GM21723 (cell line): ENCODE measurements around the gene DDX17.

ENCODE experiments used
- ATAC-seq: cut with Tn5 transposase; IDR thresholded peaks from one replicate; pipeline ENCODE4 v1.9.1; 2021; ENCODE audit warnings: mild to moderate bottlenecking, moderate library complexity; ENCODE audit not compliant: unreplicated experiment

The DDX17 gene

DNA sequence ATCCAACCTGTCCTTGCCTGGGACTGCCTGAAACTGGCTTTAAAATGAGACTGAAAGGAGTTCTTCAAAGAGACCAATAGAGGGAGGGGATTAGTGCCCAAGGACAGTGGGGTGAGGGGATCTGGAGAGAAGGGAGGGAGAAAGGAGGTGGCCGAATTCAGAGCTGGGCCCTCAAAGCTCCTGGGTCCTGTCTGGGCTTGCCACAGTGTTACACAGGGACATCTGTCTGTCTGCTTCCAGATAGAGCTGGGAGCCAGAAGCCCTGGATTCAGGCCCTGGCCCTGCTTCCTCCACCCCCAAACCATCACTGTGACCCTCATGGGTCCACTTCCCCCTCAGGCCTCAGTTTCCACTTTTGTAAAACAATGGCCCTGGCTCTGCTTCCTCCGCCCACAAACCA is 54.7 kb downstream of the DDX17 start:
- ATAC-seq = no peak

DNA sequence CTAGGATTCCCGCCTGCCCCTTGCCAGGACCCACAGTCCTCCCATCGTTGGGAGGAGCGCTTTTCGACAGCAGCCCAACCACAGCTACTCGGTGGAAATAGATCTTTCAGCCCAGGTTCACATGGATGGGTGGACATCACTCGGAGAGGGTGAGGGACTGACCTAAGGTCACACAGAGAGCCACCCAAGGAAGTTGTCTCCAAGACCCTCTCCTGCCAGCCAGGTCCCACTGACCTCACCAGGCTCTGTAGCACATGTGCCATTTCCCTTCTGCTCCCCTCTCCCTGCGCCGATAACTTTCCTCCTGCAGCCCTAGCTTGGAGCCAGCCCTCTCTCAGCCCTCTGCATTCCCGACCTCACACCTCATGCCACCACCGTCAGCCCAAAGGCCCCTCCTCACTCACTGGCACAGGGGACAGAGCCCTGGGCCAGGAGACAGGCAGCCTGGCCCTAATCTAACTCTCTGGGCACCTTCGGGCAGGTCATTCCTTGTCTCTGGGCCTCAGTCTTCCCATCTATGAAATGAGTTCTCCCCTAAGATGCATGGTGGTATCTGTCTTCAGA is 55.8 kb downstream of the DDX17 start:
- ATAC-seq = no peak

DNA sequence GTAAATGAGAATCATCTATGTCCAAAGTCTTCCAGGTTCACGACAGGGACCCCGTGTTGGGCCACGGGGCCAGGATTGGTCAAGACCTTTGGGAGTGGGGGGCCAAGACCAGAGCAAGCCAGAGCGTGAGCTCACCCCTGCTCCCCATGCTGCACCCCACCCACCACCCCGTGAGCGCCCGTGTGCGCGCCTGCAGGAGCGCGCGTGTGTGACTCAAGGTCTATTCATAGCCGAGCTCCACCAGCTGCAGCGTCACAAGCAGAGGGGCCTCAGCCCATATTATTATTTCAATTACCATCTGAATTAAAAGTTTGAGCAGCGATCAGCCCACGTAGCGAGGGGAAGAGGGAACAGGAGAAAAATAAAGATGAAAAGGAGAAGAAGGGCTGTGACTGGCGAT is 56.3 kb downstream of the DDX17 start:
- ATAC-seq = no peak

DNA sequence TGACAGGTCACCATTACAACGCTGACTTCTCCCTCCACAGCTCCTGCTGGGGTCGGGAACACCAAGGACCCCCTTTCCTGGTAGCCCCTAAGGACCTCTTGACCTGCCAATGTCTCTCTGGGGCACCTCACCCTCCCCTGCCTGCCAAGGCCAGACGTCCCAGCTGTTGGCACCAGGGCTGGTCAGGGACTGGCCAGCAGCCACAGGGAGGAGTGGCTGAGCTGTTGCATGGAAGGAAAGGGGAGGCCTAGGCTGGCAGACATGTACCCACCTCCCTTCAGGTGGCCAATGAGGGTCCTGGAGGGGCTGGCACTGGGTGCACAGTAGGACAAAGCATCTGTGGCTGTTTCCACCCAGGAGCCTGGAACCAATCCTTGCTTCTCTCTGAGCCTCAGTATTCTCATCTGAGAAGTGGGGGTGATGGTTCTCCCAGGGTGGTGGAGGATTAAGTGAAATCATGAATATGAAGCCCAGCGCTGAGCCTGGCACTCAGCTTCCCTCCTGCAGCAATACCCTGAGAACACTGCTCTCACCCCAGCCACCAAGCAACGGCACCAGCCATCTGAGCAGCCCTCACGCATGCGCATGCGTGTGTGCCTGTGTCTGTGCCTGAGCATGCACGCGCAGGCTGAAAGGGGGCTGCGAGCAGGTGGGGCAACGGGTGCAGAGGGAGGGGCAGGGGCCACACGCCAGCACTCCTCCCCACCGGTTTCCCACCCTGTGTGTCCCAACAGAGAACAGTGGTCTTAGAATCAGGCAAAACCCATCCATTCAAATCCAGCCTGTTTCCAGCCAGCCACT is 57.0 kb downstream of the DDX17 start:
- no peak for ATAC-seq

DNA sequence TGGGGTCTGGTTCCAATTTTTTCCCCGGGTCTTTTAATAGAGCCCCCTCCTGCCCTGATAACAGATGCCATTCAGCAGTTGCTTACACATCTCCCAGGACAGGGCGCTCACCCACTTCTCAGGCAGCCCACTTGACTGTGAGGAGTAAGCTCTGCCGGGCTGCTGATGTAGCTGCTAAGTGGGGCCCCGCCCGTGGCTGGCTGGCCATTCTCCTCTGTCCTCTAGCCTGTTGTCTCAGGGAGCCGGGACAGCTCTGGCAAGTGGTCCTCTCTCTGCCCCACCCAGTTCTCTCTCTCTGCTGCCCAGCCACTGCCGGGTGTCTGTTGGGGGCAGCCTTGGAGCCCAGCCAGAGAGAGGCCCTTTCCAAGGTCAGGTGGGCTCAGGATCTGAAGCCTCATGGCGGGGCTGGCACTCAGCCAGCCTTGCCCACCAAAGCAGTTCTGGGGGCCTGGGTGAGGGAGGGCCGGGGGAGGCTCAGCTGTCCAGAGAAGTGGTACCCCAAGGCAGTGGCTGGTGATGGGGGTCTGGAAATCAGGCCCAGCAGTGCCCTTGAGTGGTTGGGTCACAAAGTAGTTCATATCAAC is 60.0 kb downstream of the DDX17 start:
- no peak for ATAC-seq

DNA sequence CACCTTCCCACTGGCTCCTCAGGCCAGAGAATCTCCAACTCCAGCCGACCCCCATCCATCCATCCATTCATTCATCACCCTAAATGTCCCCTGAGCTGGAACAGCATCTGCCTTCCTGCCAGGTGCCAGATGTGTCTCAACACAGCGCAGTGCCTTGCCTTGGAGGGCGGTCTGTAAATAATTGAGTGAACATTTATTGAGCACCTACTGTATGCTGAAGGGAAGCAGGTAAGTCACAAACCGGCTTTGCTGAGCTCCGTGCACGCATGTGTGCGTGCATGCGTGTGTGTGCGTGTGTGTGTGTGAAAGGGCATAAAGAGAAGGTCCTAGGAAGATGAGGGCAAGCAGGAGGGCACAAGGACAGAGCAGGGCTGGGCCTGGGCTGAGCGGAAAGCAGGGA is 61.3 kb downstream of the DDX17 start:
- no peak for ATAC-seq

DNA sequence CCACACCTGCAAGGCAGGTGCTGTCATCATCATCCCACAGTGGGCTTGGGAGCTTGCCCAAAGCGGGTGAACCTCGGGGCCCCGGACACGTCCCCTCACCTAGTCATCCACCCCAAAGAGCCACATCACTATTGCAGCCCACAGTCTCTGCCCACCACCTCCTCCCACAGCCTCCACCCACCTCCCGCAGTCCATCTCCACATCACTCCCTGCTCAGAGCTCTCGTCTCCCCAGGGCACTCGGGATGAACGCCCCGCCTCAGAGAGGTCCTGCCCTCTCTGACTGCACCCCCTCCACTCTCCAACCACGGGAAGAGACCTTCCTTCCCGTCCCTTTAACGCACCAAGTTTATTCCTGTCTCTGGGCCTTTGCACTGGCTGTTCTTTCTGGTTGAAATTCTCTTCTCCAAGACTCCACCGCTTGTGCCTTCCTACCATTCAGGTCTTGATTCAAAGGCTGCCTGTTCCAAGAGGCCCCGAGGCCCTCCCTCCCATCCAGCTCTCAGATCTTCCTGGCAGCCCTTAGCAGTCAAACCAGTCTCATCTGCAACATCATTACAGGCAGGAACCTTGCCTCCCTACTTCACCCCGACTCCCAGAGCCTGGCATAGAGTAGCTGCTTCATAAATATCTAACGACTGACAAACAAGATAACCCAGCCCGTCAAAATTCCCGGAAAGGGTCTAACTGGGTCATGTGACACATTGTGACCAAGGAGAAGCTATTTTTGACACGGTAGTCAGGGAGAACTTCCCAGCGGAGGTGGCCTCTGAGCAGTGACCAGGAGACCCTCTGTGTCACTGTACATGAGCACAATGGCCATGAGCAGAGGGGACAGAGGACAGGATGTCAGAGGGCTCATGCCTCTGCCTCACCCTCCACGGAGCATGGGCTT is 62.2 kb downstream of the DDX17 start:
- no peak for ATAC-seq

DNA sequence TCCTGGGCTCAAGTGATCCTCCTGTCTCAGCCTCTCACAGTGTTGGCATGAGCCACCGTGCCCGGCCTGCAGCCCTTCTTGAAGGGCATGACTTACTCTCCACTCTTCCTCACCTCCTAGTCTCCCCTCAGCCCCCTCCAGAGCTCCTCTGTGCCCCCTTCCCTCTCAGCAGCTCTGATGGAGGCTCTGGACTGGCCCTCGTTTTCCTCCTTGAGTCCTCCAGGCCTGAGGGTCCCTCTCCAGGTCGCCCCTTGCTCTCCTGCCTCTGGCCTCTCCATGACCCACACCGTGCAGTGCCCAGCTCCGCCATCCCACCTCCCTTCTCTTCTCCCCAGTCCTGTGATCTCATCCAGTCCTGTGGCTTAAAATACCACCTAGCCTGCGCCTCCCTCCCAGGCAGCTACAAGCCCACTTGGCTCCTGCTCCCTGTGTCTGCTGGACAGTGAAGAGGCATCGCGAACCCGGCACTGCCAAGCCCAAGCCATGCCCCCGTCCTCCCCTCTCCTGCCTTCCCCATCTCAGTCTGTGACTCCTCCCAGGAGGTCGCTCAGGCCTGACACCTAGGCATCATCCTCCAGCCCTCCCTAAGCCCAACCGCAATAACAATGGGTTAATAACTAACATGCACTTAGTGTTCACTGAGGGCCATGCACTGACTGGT is 63.0 kb downstream of the DDX17 start:
- no peak for ATAC-seq

DNA sequence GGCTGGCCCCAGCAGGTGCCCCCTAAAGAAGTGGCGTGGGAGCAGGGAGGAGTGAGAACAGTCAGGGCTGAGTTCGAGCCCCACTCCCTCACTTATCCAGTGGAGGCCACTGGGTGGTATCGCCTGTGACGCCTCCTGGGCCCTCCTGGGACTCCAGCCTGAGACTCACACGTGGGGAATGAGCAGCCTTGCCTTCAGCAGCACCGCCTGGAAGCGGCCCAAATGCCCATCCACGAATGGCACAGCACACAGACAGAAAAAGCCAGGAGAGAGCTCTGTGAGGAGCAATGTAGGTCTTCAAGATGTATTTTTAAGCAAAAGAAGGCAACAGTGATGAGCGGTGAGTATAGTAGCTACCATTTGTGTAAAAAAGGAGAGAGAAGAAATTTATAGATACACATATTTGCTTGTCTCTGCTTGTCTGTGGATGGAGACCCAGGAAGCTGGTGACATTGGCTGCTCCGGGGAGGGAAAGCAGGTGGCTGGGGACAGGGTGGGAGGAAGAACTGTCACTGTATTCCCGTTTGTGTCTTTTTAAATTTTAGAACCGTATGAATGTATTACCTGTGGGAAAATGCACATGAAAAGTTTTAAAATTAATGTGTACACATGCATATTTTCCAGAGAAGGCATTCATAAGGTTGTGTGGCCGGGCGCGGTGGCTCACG is 64.4 kb downstream of the DDX17 start:
- no peak for ATAC-seq

DNA sequence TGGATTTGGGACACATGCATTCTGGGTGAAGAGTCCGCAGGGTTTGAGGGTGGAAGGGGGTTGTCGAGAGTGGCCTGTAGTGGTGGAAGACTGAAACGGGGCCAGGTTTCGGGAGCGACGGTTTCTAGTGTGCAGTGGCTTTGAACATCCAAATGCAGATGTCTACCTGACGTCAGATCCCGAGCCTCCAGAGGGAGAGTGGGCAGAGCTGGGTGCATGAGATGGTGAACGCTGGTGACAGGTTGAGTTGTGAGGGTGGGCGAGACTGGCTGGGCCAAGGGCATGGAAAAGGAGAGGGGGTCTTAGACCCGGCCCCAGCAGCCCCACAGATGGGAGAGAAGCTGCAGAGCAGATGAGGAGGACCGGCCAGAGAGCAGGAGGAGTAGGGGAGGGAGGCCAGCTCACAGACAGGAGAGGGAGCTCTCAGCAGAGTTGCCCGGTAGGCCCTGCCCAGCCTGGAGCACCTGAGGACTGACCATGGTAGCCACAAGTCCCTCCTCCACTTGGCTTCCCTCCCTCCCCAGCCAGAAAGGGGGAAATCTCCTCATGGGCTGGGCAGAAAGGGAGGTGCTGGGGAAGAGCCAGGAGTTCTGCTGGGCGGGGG is 65.3 kb downstream of the DDX17 start:
- ATAC-seq = no peak

DNA sequence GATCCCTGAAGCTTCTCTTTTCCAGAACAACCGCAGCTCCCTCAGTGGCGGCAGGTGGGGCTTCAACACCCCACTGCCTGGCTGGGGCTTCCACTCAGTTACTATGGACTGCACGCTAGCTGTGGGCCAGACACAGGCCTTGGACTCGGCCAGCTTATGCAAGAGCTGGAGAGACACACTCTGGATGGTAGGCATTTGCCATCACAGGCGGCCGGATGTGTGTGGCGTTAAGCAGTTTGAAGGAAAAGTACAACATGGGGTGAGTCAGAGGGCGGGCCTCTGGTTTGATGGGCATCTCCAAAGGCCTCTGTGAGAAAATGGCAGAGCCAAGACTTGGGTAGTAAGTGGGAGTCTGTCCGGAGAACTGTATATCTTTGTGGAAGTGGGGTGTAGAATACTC is 68.7 kb downstream of the DDX17 start:
- ATAC-seq = no peak

DNA sequence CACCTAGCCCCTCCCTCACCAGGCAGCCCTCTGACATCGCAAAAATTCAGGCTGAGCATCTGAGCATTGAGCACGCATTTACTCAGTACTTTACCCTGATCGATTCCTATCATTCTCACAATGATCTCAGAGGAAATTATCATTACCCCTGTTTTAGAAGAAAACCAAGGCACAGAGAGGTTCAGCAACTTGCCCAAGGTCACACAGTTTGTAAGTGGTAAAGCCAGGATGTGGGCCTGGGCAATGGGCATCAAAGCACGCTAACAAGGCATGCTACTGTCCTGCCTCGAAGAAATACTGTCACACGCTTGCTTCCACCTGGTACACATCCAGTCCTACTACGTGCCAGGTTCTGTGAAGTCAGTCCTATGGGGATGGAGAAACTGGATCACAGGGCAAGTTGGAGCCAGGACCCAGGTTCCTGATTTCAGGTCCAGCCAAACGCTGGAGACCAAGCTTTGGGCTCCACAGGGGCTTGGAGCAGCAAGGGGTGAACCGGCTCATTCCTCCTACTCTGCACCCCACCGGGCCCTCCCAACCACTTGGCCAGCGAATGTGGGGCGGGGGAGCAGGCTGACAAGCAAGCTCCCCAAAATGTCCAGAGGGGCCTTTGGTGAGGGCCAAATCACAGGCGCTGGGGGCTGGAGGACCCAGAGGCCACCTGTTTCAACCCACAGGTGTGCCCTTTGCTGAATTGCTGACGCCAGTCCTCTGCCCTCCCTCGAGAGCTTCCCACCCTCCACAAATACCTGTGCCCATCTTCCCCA is 69.3 kb downstream of the DDX17 start:
- no peak for ATAC-seq

DNA sequence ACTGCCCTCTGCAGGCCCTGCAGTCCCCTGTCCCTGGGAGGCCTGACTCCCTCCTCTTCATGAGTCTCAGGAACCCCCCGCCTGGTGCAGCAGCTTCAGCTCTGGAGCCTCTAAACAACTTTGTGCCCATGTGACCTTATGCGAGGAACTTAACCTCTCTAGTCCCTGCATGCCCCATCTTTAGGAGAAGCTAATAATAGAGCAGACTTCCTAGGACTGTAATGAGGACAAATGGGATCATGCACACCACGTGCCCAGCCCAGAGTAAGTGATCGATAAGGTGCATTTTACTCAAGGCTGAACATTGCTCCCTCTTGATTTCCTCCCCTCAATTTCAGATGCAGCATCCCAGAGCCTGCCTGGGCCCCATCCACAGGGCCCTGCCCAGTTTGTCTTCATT is 70.1 kb downstream of the DDX17 start:
- ATAC-seq = no peak

DNA sequence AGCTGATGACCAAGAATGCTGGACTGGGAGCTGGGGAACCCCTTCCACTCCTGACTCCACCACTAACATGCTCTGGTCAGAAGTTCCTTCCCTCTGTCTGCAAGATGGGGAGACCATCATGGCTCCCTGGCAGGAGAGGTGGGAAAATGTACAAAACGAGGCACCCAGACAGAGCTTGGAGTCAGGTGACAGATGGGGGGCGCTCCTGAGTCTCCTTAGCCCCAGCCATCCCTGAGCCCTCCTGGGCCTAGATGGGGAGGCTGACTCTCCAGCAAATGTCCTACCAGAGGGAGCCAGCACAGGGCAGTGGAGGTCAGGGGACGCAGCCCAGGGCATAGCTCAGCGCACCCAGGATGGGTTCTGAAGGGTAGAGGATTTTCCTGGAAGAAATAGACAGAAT is 71.1 kb downstream of the DDX17 start:
- no peak for ATAC-seq

DNA sequence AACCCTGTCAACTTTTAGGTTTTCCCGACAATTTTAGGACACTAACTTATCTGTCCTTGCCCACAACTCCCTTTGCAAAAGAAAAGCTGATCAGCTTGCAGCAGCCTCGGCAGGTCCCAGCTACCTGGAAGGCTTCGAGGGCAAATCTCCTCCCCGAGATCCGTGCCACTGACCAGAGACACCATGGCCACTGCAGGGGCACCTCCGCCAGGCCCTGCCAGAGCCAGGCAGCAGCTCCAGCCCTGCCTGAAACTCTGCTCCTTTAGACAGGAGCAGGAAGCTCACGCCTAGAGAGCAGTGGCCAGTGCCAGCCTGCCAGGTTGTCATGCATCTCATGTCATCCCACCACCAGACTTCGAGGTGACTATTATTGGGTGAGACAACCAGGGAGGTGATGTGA is 72.2 kb downstream of the DDX17 start:
- ATAC-seq = no peak
